CD4-positive, alpha-beta T cell treated with Interferon gamma for 1 hour (primary cell): ENCODE measurements around the gene PTK6.

ENCODE experiments used
- DNase-seq: peaks from one replicate; pipeline ENCODE4 v3.0.0-alpha.2; 2020

The PTK6 gene

DNA sequence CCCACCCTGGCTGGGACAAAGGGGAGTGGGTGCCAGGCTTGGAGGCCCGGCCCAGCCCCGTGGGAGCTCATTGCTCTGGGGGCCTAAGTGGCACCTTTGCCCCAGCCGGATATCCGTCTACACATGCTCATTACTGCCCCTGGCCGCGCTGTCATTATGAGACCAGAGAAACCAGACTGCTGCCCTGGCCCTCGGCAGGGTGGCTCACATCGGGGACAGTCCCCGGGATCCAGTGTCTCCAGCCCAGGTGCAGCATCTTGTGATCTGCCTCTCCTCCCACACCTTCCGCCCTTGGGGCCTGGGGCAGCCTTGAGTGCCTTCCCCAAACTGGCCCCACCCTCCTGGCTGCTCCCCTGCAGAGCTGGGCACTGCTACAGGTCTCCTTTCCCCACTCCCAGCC lies 5.5 kb upstream of the PTK6 start:
- peak; percentile 38 for DNase-seq

- no peak for DNase-seq
Observed at GRCh38 chr20:63542031-63542559, 4.9 kb upstream of the PTK6 start.

GRCh38 chr20:63541371-63541770 lies 4.2 kb upstream of the PTK6 start:
- DNase-seq = no peak

DNA sequence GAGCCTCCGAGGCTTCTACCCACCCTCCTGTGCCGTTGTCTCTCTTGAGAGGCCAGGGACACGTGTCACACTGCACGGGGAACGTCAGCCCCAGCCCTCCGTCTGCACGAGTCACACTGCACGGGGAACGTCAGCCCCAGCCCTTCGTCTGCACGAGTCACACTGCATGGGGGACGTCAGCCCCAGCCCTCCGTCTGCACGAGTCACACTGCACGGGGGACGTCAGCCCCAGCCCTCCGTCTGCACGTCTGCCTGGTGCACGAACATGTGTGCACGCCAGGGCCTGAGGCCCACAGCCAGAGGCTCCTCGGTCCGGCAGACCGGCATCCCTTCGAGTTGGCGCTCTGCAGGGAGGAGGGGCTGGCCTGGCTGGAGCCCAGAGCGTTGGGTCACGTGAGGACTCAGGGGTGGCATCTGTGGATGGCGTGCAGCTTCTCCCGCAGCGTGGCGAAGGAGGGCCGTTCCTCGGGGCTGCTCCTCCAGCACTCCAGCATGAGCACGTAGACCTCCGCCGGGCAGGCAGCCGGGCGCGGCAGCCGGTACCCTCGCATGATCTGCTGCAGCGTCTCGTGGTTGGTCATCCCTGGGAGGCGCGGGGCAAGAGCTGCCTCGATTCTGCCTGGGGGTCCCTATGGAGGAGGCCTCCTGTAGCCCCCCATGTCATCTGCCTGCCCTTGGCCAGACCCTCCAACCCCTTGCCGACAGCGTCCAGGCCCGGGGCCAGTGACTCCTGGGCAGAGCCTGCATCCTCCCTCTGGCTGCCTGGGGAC lies 3.4 kb upstream of the PTK6 start:
- no peak for DNase-seq

DNA sequence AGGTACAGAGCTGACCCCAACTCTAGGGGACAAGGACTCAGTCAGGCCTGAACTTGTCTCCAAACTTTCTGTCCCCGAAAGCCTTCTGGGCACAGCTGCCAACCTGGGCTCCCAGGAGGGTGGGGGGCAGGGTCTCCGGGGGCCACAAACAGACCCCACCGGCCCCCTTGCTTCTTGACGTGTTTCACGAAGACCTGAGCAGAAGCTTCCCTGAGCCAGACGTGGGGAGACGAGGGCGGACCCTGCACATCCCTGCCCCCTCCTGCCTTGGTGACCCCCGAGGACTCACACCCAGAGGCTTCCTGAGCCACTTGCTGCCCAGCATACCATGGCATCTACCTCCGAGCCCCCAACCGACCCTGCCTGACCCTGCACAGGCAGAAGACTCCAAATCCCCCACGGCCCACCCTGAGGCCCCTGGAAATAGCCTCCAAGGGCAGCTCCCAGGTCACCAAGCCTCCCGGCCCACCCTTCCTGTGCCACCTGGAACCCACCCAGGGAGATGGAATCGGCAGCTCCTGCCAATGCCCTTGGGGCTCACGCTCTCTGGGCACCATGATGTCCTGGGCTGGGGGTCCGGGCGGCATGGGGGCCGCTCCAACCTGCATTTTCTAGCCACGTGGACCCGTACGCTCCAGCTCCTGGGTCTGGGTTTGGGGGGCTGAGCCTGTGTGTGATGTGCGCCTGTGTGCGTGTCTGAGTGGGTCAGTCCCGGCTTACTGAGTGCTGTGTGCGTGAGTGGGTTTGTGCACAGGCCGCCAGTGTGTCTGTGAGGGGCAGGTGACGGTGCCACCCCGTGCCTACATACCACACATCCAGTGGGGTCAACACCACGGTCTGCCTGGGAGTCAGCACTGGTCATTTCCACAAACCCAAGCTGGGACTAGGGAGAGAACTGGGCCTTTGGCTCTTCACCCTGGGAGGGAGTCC lies 2.5 kb upstream of the PTK6 start:
- DNase-seq = no peak

DNA sequence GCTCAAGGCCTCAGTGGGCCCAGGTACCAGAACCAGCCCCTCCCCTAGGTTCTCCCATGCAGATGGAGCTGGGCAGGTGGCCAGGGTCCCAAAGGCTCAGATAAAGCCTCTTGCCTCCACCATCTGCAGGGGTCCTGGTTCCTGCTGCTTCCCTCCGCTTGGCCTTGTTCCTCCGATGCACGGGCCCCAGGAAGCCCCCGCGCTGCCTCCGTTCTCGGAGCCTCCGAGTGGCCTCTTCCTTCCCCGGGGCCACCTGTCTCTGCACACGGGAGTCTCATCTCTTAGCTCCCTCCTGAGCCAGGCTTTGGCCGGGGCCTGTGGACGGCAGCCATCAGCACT lies 1.9 kb upstream of the PTK6 start:
- no peak for DNase-seq

- peak; percentile 59 for DNase-seq
Observed at GRCh38 chr20:63538204-63539091, 1.3 kb upstream of the PTK6 start.

GRCh38 chr20:63537525-63538203 lies 488 bp upstream of the PTK6 start:
- DNase-seq = peak; percentile 97

DNA sequence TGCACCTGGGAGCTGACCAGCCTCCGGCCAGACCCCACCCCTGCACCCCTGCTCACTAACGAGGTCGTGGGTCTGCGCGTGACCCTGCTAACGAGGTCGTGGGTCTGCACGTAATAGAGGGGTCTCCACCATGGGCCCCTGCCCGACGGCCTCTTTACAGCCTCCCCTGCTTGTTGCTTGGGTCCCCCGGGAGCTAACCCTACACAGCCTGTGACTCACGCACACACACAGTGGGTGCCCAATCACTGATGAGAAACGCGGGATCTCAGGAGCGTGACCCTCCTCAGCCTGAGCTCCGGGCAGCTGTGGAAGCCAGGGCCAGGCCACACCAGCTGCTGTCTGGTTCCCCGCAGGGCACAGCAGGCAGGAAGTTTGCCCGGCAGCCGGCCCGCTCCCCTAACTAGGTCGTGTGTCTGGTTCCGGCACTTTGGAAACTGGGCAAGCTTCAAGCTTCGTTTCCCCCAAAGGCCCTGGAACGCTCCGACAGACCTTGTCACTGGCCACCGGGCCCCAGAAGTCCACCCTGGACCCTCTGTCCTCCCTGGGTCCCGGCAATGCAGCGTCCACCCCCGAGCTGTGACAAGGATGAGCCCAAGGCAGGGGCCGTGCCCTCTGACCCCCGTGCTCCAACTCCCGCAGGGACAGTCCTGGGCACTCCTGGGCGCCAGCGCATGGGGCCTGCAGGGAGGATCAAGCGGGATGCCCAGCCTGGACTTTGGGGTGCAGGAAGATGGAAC lies 767 bp downstream of the PTK6 start:
- DNase-seq = no peak

DNA sequence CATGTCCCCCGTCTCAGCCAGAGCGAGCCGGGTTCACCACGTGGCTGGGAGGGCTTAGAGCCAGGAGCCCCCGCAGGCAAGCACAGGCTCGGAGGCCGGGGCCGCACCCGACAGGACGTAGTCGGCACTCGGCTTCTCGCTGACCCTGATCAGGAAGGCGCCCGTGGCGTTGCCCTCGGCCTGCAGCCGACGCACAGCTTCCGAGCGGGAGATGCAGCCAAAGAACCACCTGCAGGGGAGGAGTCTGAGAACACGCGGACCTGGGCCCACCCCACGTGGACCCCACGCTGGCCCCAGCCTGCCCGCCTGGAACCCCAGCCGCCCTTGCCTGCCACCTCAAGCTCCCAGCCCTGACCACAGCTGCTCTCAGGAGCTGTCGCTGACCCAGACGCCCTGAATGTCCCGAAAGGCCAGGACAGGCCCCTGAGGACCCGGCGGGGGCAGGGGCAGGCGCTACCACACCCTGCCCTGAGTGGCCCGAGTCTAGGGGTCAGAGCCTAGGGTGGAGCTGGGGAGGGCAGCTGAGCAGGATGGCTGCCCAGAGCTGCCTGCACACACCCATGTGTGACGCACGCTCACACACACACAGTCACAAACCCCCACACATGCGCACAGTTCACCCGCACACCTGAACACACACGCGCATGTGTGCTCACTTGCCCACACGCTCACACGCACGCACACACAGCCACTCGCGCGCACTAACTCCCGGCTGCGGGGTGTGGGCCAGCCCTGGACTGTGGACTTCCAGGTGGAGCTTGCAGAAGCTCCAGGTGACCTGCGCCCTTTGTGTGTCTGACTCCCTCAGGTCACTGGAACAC lies 2.1 kb downstream of the PTK6 start:
- DNase-seq = peak; percentile 0

GRCh38 chr20:63534427-63534830 lies 2.7 kb downstream of the PTK6 start:
- no peak for DNase-seq

DNA sequence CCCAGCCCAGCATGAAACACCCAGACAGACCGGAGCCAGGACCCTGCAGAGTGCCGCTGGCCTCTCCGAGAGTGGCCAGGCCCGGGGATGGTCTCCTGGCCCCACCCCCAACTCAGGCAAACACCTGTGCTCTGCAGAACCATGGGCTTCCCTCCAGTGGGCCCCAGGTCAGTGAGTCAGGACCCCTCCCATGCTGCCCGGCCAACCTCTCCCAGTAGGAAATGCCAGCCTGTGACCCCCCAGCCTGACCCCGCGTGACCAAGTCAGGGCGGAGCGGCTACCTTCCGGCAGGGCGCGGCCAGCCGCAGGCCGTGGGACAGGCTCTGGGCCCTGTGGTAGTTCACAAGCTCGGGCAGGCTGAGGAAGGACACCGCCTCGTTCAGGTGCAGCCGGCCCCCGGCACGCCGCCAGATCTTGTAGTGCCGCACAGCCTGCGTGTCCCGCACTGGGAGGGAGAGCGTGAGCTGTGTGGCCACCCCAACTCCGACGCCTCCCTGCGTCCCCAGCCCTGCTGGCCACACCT lies 3.2 kb downstream of the PTK6 start:
- DNase-seq = no peak

- no peak for DNase-seq
Observed at GRCh38 chr20:63533388-63533787, 3.8 kb downstream of the PTK6 start.

- DNase-seq = no peak
Observed at GRCh38 chr20:63532449-63532971, 4.7 kb downstream of the PTK6 start.

GRCh38 chr20:63531686-63532448 lies 5.3 kb downstream of the PTK6 start:
- no peak for DNase-seq

DNA sequence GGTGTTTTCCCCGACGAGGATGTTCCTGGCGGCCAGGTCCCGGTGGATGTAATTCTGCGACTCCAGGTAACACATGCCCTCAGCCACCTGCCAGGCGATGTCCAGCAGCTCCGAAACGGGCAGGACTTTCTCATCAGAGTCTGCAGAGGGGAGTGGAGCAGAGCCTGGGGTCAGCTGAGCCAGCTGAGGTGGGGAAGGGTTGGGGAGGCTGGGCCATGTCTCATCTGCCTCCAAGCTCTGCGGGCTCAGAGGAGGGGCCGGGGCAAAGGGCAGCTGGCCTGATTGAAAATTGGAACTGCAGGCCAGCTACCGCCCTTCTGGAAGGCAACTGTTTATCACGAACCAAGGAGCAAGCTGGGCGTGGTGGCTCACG lies 6.4 kb downstream of the PTK6 start:
- no peak for DNase-seq

- no peak for DNase-seq
Observed at GRCh38 chr20:63529861-63530787, 7.1 kb downstream of the PTK6 start.

- no peak for DNase-seq
Observed at GRCh38 chr20:63529180-63529860, 7.9 kb downstream of the PTK6 start.
